Retinal pigment epithelial cell (primary cell): ENCODE measurements around the gene LRRTM1.

Source experiments
- DNase-seq: peaks from one replicate; pipeline ENCODE4 v3.0.0-alpha.2; 2010; ENCODE audit warnings: low read depth
- H3K4me3 ChIP-seq: 2 replicates; pipeline ENCODE4 v1.5.1; 2011; ENCODE audit warnings: mild to moderate bottlenecking, low read length, control low read depth, moderate library complexity
- TF ChIP-seq, protein P1 (sequence below): conservative IDR thresholded peaks from 2 replicates; pipeline ENCODE4 v1.5.1; 2011; ENCODE audit warnings: low read depth, low read length, control low read depth, inconsistent platforms

Gene LRRTM1, protein sequence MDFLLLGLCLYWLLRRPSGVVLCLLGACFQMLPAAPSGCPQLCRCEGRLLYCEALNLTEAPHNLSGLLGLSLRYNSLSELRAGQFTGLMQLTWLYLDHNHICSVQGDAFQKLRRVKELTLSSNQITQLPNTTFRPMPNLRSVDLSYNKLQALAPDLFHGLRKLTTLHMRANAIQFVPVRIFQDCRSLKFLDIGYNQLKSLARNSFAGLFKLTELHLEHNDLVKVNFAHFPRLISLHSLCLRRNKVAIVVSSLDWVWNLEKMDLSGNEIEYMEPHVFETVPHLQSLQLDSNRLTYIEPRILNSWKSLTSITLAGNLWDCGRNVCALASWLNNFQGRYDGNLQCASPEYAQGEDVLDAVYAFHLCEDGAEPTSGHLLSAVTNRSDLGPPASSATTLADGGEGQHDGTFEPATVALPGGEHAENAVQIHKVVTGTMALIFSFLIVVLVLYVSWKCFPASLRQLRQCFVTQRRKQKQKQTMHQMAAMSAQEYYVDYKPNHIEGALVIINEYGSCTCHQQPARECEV

DNA sequence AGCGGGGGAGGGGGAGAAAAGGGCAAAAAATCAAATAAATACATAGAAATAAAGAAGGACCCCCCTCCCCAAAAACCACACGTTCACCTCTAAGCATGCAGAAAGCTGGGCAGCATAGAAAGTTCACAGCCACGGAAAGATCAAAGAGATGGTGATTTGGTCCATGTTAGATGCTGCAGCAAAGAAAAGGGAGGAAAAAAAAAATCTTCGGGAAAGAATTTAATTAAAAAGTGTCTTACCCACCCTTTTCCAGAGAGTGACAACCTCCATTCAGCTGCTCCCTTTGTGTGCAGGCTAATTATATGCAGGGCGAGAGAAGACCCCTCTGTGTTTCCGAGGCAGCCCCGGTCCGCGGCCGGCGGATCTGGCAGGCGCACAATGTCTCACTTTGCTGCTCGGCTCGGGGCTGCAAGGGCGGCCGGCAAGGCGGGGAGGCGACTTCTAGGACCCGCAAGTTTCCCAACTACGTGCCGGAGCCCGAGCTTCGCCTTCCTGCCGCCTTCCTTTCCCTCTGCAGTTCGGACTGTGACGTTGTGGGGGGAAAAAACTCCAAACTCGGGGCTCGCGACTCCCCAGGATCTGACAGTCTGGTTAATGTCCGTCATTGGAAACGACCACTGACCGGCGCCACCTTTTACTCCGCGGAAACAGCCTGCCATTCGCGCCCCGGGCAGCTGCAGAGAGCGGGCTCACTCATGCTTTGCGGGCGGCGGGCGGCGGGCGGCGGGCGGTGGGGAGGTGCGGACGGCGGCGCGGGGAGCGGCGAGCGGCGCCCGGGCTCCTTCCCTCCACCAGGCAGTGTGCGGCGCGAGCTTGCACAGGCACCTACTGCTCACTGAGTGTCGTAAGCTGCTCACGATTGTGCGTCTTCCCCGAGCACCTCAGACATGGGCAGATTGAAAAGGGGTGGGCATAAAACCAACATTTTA, at the start of gene LRRTM1:
LRRTM1 (minus strand) TSS at position 844 of the 929 bp plus-strand sequence. CDS start 933 bp downstream, outside the sequence.
- H3K4me3 ChIP-seq, result peak within 1 kb of the TSS; percentile 55
- TF ChIP-seq, protein P1, sequence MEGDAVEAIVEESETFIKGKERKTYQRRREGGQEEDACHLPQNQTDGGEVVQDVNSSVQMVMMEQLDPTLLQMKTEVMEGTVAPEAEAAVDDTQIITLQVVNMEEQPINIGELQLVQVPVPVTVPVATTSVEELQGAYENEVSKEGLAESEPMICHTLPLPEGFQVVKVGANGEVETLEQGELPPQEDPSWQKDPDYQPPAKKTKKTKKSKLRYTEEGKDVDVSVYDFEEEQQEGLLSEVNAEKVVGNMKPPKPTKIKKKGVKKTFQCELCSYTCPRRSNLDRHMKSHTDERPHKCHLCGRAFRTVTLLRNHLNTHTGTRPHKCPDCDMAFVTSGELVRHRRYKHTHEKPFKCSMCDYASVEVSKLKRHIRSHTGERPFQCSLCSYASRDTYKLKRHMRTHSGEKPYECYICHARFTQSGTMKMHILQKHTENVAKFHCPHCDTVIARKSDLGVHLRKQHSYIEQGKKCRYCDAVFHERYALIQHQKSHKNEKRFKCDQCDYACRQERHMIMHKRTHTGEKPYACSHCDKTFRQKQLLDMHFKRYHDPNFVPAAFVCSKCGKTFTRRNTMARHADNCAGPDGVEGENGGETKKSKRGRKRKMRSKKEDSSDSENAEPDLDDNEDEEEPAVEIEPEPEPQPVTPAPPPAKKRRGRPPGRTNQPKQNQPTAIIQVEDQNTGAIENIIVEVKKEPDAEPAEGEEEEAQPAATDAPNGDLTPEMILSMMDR, result no peak
- no peak for DNase-seq

DNA sequence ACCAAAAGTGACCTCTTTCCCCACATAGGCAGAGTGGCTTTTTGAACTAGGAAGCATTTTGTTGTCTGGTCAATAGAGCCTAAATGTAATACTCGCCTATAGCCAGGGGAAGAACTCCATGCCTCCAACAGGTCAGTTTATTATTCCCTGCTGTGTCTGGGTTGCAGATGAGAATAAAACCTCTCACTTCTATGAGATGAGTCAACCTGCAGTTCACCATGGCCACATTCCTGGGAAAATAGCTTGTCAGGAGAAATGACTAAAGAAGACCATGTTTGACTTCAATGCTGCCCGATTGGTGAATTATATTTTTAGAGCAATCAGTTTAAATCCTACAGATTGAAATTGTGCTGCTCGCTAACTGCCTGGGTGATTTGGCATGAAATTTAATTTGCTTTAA, 46.7 kb upstream of the LRRTM1 start:
- H3K4me3 ChIP-seq, result no peak overlapping the region
- no peak for DNase-seq
- TF ChIP-seq, protein P1, result no peak

DNA sequence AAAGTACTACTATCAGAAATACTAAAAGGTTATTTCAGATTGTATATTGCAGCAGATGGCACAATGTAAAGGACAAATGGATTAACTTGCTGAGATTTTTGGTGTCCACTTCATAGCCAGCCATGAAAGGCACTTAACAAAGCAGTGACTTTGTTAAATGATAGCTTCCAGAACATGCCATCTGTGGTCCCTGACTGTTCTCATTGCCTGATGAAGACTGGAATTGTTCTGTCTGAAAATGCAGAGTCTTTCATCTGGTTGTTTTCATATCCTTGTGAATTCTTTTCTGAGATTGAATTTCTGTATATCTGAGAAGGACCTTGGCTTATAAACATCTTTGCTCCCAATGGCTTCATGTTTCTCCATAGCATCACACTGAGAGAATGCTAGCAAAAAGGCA, 44.4 kb upstream of the LRRTM1 start:
- DNase-seq, result no peak
- TF ChIP-seq, protein P1, result no peak
- no peak overlapping the region for H3K4me3 ChIP-seq

DNA sequence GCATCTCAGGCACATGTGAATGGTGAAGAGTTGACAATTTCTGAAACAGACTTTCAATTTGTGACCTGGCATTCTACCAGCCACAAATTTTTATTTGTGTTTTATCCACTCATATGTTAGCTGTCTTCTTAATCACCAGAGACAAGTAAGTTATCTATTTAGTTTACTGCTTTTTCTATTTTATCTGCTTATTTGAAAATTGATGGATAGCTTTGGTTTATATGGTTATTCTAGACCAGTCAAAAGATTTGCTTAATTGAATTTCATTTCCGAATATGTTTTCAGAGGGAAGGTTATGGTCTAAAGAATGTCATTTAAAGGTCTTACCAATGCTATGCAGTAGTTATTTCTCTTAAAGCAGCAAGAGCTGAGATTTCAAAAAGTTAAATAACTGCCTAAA, 43.5 kb upstream of the LRRTM1 start:
- TF ChIP-seq, protein P1, result no peak
- no peak for DNase-seq
- H3K4me3 ChIP-seq, result no peak overlapping the region

DNA sequence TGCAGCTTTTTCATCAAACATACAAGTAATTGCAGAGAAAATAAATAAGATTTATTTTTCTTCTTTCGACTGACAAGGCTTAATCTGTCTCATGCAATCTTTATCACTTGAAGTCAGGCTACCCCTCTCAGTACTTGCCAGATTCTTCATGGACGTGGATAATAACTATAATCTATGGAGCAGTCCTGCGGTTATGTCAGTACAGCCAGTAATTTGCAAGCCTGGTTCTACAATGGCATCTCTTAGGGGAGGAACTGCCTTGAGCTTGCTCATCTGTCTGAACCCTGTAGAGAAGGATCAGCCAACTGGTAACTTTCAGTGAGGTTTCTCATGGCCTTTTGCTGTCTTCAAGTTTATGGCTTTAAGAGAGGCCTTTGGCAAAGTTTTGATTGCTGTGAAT, 35.5 kb upstream of the LRRTM1 start:
- no peak overlapping the region for H3K4me3 ChIP-seq
- DNase-seq, result no peak
- TF ChIP-seq, protein P1, result no peak

DNA sequence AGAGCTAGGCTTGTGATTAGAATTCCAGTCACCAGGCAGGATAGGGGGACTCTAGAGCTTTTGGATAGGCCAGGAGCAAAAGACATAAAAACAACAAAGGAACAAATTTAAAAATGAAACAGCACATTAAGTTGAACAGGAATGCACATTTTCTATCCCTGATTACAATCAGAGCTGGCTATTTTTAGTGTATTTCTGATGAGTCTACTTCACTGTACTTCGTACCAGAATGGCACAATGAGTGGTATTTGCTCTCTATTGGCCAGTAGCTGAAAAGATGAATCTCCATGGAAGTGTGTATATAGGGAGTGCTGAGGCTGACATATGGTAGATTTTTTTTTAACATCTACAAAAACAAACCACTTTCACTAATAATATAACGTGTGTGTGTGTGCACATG, 34.2 kb upstream of the LRRTM1 start:
- TF ChIP-seq, protein P1, result no peak
- H3K4me3 ChIP-seq, result no peak overlapping the region
- DNase-seq, result no peak
